BLaER1 treated with 17β-estradiol and CSF1 and Interleukin-3, amounts not matched to agents 10 nM and 100 nM (cell line): ENCODE data around the gene CRYBG1.

Experiments
- H3K27ac ChIP-seq, 11 experiments: shearing (Covaris generic); formaldehyde crosslinking; 2 replicates each; pipeline ENCODE4 v1.8.1; 2022
- H3K27me3 ChIP-seq, 11 experiments: shearing (Covaris generic); formaldehyde crosslinking; 2 replicates each; pipeline ENCODE4 v1.8.1; 2022
- H3K36me3 ChIP-seq, 11 experiments: shearing (Covaris generic); formaldehyde crosslinking; 2 replicates each; pipeline ENCODE4 v1.8.1; 2022
- H3K4me1 ChIP-seq, 10 experiments: shearing (Covaris generic); formaldehyde crosslinking; 2 replicates each; pipeline ENCODE4 v1.8.1; 2022
- H3K4me2 ChIP-seq, 11 experiments: shearing (Covaris generic); formaldehyde crosslinking; 2 replicates each; pipeline ENCODE4 v1.8.1; 2022
- H3K4me3 ChIP-seq, 10 experiments: shearing (Covaris generic); formaldehyde crosslinking; 2 replicates each; pipeline ENCODE4 v1.8.1; 2022
- H3K9ac ChIP-seq, 11 experiments: shearing (Covaris generic); formaldehyde crosslinking; 2 replicates each; pipeline ENCODE4 v1.8.1; 2022
- H3K9me3 ChIP-seq, 11 experiments: shearing (Covaris generic); formaldehyde crosslinking; replicated peaks in 1 of 11; 2 replicates each; pipeline ENCODE4 v1.8.1; 2022
- H4K20me1 ChIP-seq, 11 experiments: shearing (Covaris generic); formaldehyde crosslinking; 2 replicates each; pipeline ENCODE4 v1.8.1; 2022
- Cebpa-rat ChIP-seq, 11 experiments: shearing (Covaris generic); IDR thresholded peaks; 2 replicates each; pipeline ENCODE4 v1.8.1; 2022

CRYBG1 gene

DNA sequence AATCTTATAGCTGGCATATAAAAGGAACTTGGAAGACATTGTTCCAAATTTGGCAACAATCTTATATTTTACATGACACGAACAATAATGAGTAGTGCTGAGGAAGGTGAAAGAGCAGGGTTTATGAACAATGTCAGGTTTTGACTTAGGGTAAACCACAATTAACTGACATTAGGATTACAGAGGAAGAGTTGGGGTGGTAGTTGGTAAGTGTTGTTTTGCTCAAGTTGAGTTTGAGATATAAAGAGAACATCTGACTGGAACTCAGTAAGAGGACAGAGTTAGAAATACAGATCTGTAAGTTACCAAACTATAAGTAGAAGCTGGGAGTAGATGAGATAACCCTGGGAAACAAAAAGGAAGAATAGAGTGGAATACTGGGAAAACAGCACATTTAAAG, 253.6 kb downstream of the CRYBG1 start:
- no peak overlapping the region for H3K27ac ChIP-seq
- peak overlapping the region in 2 of 11 experiments; percentile 24; a peak in 2 of 22 replicates for H3K4me2 ChIP-seq
- TF ChIP-seq Cebpa-rat (IDR thresholded peaks at IDR 0.05) = no peak

DNA sequence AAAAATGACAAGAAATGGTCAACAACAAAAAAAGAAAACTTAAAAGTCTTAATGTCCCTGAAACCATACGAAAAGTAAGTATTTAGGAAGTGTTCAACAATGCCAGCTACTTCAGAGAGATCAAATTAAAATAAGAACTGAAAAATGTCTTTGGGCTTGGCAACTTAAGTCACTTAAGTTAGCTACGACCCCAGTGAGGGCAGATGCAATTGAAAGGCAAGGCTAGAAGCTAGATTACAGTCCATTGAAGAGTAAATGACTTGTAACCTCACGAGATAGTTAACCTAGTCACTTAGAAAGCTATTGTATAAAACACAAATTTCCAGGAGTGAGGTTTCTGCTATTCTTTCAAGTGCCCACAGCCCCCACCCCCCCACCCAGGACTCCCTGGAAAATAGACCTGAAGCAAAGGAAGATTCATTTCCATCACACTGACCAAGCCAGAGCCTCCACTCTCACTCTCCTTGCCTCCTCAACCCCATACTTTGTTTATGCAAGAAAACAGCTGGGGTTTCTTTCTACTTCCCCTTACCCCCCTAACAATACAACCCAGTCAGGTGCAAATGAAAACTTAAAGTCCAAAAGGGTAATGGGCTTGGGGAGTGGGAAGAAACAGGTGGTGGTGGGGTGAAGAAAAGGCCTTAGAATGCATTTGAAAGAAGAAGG, 254.2 kb downstream of the CRYBG1 start:
- Histone ChIP-seq H3K36me3 (peaks cover 10 to 39% (median 24%) of the 10 kb centered on the region in 11 experiments; a peak in 19 of 22 replicates), H3K4me1 (peaks cover 0 to 16% (median 1%) of the 10 kb centered on the region in 10 experiments; a peak in 7 of 20 replicates), H4K20me1 (no peaks in the 10 kb centered on the region), H3K27me3 (no peaks in the 10 kb centered on the region), H3K27ac (no peak overlapping the region), H3K9me3 (no peaks in the 10 kb centered on the region), H3K4me2 (peak overlapping the region in 2 of 11 experiments; percentile 24; a peak in 2 of 22 replicates), H3K9ac (no peak overlapping the region), H3K4me3 (no peak overlapping the region)
- TF ChIP-seq Cebpa-rat (IDR thresholded peaks at IDR 0.05) = no peak

More for the DNA sequence above, 253.6 kb downstream of the CRYBG1 start:
- no peaks in the 10 kb centered on the region for H3K27me3 ChIP-seq
- H3K36me3 ChIP-seq = peaks cover 10 to 37% (median 23%) of the 10 kb centered on the region in 11 experiments; a peak in 19 of 22 replicates
- peaks cover 0 to 22% (median 3%) of the 10 kb centered on the region in 10 experiments; a peak in 7 of 20 replicates for H3K4me1 ChIP-seq
- no peak overlapping the region for H3K4me3 ChIP-seq
- H3K9me3 ChIP-seq = no peaks in the 10 kb centered on the region
- H4K20me1 ChIP-seq = no peaks in the 10 kb centered on the region
- H3K9ac ChIP-seq = no peak overlapping the region

DNA sequence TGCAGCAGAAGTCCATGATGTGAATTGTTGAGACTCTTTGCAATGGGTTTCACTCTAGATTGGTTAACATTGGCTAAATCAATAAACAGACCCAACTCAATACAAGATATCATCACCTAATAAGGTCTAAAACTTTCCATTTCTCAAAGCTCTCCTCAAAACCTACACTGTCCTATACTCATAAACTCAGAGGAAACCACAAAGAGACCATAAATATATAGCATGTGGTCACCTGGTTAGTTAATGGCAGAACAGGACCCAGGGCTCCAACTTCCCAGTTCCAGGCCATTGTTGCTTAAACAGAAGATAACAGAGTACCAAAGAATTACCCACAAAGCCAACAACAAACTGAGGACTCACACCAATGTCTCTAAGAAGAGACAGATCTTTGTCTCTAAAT, 256.8 kb downstream of the CRYBG1 start:
- H3K4me1 ChIP-seq = peaks cover 0 to 14% (median 0%) of the 10 kb centered on the region in 10 experiments; a peak in 5 of 20 replicates
- TF ChIP-seq Cebpa-rat (IDR thresholded peaks at IDR 0.05) = no peak
- H3K9ac ChIP-seq = no peak overlapping the region
- H4K20me1 ChIP-seq = no peaks in the 10 kb centered on the region
- no peak overlapping the region for H3K27ac ChIP-seq
- H3K36me3 ChIP-seq = peaks cover 11 to 42% (median 25%) of the 10 kb centered on the region in 11 experiments
- peaks cover 0 to 4% (median 3%) of the 10 kb centered on the region in 11 experiments; a peak in 19 of 22 replicates for H3K9me3 ChIP-seq
- no peak overlapping the region for H3K4me3 ChIP-seq
- H3K4me2 ChIP-seq = peak overlapping the region in 1 of 11 experiments; percentile 3; a peak in 1 of 22 replicates
- H3K27me3 ChIP-seq = no peaks in the 10 kb centered on the region

DNA sequence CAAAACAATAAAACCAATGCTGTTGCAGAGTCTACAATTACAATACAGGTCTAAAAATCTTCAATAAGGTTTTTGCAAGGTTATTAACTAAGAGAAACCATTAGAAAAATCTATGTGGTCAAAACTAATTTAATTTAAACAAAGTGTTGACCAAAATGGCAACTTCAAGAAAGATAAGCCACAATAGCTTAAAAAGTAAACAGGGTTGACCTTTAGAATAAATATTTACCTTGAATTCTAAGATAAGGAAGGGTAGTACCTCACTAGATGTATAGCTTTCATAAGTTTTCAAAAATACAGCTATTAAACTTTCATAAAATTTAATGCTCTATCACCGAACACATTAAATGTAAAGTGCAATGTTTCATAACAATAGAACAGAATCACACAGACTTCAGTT, 257.3 kb downstream of the CRYBG1 start:
- Histone ChIP-seq H3K4me1 (peaks cover 0 to 14% (median 0%) of the 10 kb centered on the region in 10 experiments; a peak in 5 of 20 replicates), H3K9me3 (peaks cover 5 to 10% (median 8%) of the 10 kb centered on the region in 11 experiments), H4K20me1 (no peaks in the 10 kb centered on the region), H3K9ac (no peak overlapping the region), H3K4me2 (0 out of 22 replicates have a peak overlapping the region, but pooled peaks of 1 of the 11 experiments have one; percentile 3), H3K27me3 (no peaks in the 10 kb centered on the region), H3K36me3 (peaks cover 16 to 44% (median 30%) of the 10 kb centered on the region in 11 experiments), H3K27ac (no peak overlapping the region), H3K4me3 (no peak overlapping the region)
- TF ChIP-seq Cebpa-rat (IDR thresholded peaks at IDR 0.05) = no peak

DNA sequence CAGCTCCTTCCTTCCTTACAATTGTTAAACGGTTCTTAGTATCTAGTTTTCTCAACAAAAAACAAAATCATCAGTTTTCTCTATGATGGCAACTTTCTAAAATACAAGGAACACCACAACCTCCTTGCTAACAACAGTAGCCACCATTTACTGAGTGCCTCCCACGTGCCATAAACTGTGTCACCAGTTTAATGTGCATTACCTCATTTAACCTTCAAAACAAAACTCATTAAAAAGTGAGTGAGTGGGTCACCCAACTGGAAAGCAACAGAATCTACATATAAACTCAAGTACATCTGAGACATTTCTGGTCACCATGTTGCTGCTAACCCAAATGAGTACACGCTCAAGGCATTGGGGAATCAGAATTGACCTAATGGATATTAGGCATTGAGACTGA, 257.8 kb downstream of the CRYBG1 start:
- H3K27ac ChIP-seq = no peak overlapping the region
- peaks cover 20 to 44% (median 32%) of the 10 kb centered on the region in 11 experiments for H3K36me3 ChIP-seq
- H3K4me2 ChIP-seq = no peak overlapping the region
- no peak for TF ChIP-seq Cebpa-rat (IDR thresholded peaks at IDR 0.05)
- no peaks in the 10 kb centered on the region for H4K20me1 ChIP-seq
- H3K9me3 ChIP-seq = peaks cover 10 to 14% (median 13%) of the 10 kb centered on the region in 11 experiments
- no peaks in the 10 kb centered on the region for H3K27me3 ChIP-seq
- H3K9ac ChIP-seq = no peak overlapping the region
- H3K4me1 ChIP-seq = peaks cover 0 to 14% (median 0%) of the 10 kb centered on the region in 10 experiments; a peak in 5 of 20 replicates
- no peak overlapping the region for H3K4me3 ChIP-seq

DNA sequence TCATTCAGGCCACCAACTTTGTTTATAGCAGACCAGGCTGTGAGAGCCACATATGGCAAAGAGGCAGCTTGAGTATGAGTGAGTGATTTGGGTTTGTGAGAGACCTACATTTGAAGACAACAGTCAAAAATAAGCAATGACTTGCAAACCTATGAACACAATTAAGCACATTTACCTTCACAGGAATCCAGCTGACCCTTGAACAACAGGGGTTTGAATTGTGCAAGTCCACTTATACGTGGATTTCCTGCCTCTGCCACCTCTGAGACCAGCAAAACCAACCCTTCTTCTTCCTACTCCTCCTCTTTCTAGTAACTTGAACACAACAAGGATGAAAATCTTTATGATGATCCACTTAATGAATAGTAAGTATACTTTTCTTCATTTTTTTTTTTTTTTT, 258.7 kb downstream of the CRYBG1 start:
- H4K20me1 ChIP-seq = no peaks in the 10 kb centered on the region
- no peak overlapping the region for H3K27ac ChIP-seq
- H3K4me3 ChIP-seq = no peak overlapping the region
- peaks cover 0 to 9% (median 0%) of the 10 kb centered on the region in 10 experiments; a peak in 5 of 20 replicates for H3K4me1 ChIP-seq
- H3K4me2 ChIP-seq = no peak overlapping the region
- H3K27me3 ChIP-seq = no peaks in the 10 kb centered on the region
- H3K9ac ChIP-seq = no peak overlapping the region
- peaks cover 18 to 39% (median 29%) of the 10 kb centered on the region in 11 experiments for H3K36me3 ChIP-seq
- peaks cover 10 to 16% (median 14%) of the 10 kb centered on the region in 11 experiments for H3K9me3 ChIP-seq
- no peak for TF ChIP-seq Cebpa-rat (IDR thresholded peaks at IDR 0.05)

DNA sequence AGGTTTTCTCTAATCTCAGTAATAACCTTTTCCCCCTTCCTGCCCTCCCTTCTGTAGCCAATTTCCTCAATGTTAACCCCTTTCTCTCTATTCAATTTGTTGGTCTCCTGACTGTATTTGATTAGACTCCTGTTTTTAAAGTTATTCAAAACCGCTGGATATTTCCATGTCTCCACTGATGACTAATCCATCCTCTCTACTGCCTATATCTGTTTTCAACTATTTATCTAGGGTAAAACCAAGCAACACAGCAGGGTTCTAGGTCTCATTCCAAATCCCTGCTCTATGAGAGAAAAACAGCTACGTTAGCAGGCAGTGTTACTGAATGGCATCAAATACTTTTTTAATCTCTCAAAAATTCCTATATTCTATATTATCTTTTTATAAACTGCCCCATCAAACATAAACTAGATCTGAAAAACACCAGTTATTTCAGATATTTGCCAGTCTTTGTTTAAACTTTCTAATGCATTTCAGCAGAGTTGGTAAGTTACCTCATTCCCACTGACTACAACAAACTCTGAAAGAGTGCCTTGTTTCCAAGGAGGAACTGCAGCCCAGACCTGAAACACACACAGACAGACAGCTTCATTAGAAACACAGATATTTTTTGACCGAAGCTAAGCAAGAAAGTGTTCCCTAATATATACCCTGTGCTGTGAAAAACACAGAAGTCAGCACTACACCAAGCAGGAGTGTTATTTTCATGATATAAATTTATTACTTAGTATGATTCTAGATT, 260.6 kb downstream of the CRYBG1 start:
- peaks cover 0 to 8% (median 0%) of the 10 kb centered on the region in 10 experiments; a peak in 3 of 20 replicates for H3K4me1 ChIP-seq
- no peak for TF ChIP-seq Cebpa-rat (IDR thresholded peaks at IDR 0.05)
- H3K4me2 ChIP-seq = no peak overlapping the region
- no peak overlapping the region for H3K9ac ChIP-seq
- peaks cover 10 to 16% (median 14%) of the 10 kb centered on the region in 11 experiments for H3K9me3 ChIP-seq
- H3K27me3 ChIP-seq = no peaks in the 10 kb centered on the region
- no peak overlapping the region for H3K4me3 ChIP-seq
- H3K36me3 ChIP-seq = peaks cover 18 to 39% (median 26%) of the 10 kb centered on the region in 11 experiments
- H3K27ac ChIP-seq = no peak overlapping the region
- no peaks in the 10 kb centered on the region for H4K20me1 ChIP-seq
